ENCODE measurements around the gene USP44.

- TF ChIP-seq, protein P1, sequence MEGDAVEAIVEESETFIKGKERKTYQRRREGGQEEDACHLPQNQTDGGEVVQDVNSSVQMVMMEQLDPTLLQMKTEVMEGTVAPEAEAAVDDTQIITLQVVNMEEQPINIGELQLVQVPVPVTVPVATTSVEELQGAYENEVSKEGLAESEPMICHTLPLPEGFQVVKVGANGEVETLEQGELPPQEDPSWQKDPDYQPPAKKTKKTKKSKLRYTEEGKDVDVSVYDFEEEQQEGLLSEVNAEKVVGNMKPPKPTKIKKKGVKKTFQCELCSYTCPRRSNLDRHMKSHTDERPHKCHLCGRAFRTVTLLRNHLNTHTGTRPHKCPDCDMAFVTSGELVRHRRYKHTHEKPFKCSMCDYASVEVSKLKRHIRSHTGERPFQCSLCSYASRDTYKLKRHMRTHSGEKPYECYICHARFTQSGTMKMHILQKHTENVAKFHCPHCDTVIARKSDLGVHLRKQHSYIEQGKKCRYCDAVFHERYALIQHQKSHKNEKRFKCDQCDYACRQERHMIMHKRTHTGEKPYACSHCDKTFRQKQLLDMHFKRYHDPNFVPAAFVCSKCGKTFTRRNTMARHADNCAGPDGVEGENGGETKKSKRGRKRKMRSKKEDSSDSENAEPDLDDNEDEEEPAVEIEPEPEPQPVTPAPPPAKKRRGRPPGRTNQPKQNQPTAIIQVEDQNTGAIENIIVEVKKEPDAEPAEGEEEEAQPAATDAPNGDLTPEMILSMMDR (IDR thresholded peaks at IDR 0.05) = no peak
- no peak for TF ChIP-seq POLR2A (IDR thresholded peaks at IDR 0.05)
Measured at GRCh38 chr12:95582230-95583058, 31.2 kb upstream of the USP44 start.
